PC-3 (cell line): ENCODE results near the gene DCAF5. TPM values are rescaled to one million over a fixed set of nuclear protein-coding genes. Genes with fewer than 3 reads are reported as not detected.

Experiments
- ATAC-seq: fragments of 200-7000 bp; cut with Tn5 transposase; 2 replicates; pipeline ENCODE4 v1.9.1; 2020; ENCODE audit warnings: mild to moderate bottlenecking, moderate library complexity
- BruUV-seq: library from RNA; stranded (reverse); fragments of 400-500 nt; replicated peaks from 2 replicates; lab custom pipeline; 2021; lab: Mats Ljungman, UMichigan
- CTCF ChIA-PET: fragments of 300-600 bp; sonication (Branson Sonifier 250); formaldehyde crosslinking; loops from one replicate; lab custom pipeline; 2022; ENCODE audit warnings: antibody characterized with exemption; lab: Charles Lee
- POLR2A ChIA-PET: fragments of 300-600 bp; sonication (Branson Sonifier 250); formaldehyde crosslinking; loops from one replicate; lab custom pipeline; 2022; ENCODE audit warnings: antibody characterized with exemption; ENCODE audit not compliant: unreplicated experiment; lab: Charles Lee
- DNase-seq: peaks from one replicate; pipeline ENCODE4 v3.0.0-alpha.2; 2015
- H2AFZ ChIP-seq: fragments of 300-600 bp; sonication (generic); 2 replicates; pipeline ENCODE4 v1.6.0; 2016; ENCODE audit warnings: antibody characterized with exemption, low read length
- H3F3A ChIP-seq: fragments of 300-600 bp; sonication (generic); one replicate; pipeline ENCODE4 v1.6.0; 2017; ENCODE audit warnings: antibody characterized with exemption, low read length, control low read depth, mild to moderate bottlenecking; ENCODE audit not compliant: unreplicated experiment
- H3K27ac ChIP-seq: fragments of 300-600 bp; sonication (generic); 2 replicates; pipeline ENCODE4 v1.5.1; 2016; ENCODE audit warnings: mild to moderate bottlenecking, low read length
- H3K27me3 ChIP-seq: fragments of 300-600 bp; sonication (generic); 2 replicates; pipeline ENCODE4 v1.6.1; 2016; ENCODE audit warnings: low read length, mixed read lengths
- H3K36me3 ChIP-seq: fragments of 300-600 bp; sonication (generic); 2 replicates; pipeline ENCODE4 v1.6.1; 2016; ENCODE audit warnings: low read depth, mixed run types, low read length, mixed read lengths
- H3K4me1 ChIP-seq: fragments of 300-600 bp; sonication (generic); 2 replicates; pipeline ENCODE4 v1.5.1; 2016; ENCODE audit warnings: low read length; ENCODE audit not compliant: insufficient read depth
- H3K4me2 ChIP-seq: fragments of 300-600 bp; sonication (generic); 2 replicates; pipeline ENCODE4 v1.6.0; 2016; ENCODE audit warnings: low read length
- H3K4me3 ChIP-seq: fragments of 300-600 bp; sonication (generic); 2 replicates; pipeline ENCODE4 v1.5.1; 2016; ENCODE audit warnings: mild to moderate bottlenecking, low read length, mixed read lengths
- H3K79me2 ChIP-seq: fragments of 300-600 bp; sonication (generic); 2 replicates; pipeline ENCODE4 v1.6.1; 2017; ENCODE audit warnings: low read length, mixed read lengths
- H3K9ac ChIP-seq: fragments of 300-600 bp; sonication (generic); 2 replicates; pipeline ENCODE4 v1.6.0; 2016; ENCODE audit warnings: mild to moderate bottlenecking, low read length
- H3K9me2 ChIP-seq: fragments of 300-600 bp; sonication (generic); replicated peaks from 2 replicates; pipeline ENCODE4 v1.6.1; 2016; ENCODE audit warnings: mixed run types, low read length, mixed read lengths
- H3K9me3 ChIP-seq: fragments of 300-600 bp; sonication (generic); 2 replicates; pipeline ENCODE4 v1.6.1; 2016; ENCODE audit warnings: low read length, mixed read lengths
- H4K20me1 ChIP-seq: fragments of 300-600 bp; sonication (generic); 2 replicates; pipeline ENCODE4 v1.6.1; 2016; ENCODE audit warnings: low read length, mixed read lengths
- CTCF ChIP-seq: fragments of 300-600 bp; sonication (generic); conservative IDR thresholded peaks from 2 replicates; pipeline ENCODE4 v1.5.1; 2017; ENCODE audit warnings: antibody characterized with exemption, low read depth, mild to moderate bottlenecking, low read length
- EZH2 ChIP-seq: fragments of 300-600 bp; sonication (generic); IDR thresholded peaks from one replicate; pipeline ENCODE4 v1.6.1; 2017; ENCODE audit warnings: antibody characterized with exemption, mild to moderate bottlenecking, low read length; ENCODE audit not compliant: unreplicated experiment
- EZH2phosphoT487 ChIP-seq: fragments of 300-600 bp; sonication (generic); IDR thresholded peaks from 2 replicates; pipeline ENCODE4 v1.6.1; 2018; ENCODE audit warnings: mild to moderate bottlenecking, antibody characterized with exemption, low read length, borderline replicate concordance
- intact Hi-C: fragments of 100-400 bp; cut with micrococcal nuclease; formaldehyde crosslinking; loops from 2 replicates; pipeline ENCODE4 v1.9.0; 2023
- total RNA-seq: library from RNA; depleted of rRNA; stranded (reverse); fragments of >200 nt; gene quantifications from 2 replicates; pipeline ENCODE4 v1.2.3, GENCODE V29; 2014

DCAF5 gene
- total RNA-seq, 1 experiment from 2014 or later, result 17.5 TPM

DNA sequence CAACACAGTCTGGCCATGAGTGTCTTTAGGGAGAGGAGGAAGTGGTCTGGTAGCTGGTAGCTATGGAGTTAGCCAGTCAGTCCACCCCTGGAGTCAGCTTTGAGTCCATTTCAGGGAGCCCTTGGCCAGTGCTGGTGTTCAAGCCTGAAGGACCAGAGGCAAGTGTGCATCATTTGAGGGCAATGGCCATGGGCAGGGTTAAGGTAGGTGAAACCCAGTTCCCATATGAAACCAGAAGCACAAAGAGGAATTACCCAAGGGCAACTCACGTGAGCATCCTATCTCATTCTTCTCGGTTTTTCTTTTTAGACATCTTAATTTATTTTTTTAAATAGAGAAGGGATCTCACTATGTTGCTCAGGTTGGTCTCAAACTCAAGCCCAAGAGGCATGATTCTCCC, 112.6 kb downstream of the DCAF5 start:
- Histone ChIP-seq H3K9me2 (no peaks in the 10 kb centered on the region), H4K20me1 (no peaks in the 10 kb centered on the region), H3K9me3 (no peaks in the 10 kb centered on the region), H3F3A (no peaks in the 10 kb centered on the region), H3K79me2 (no peaks in the 10 kb centered on the region), H3K4me2 (no peak overlapping the region), H2AFZ (no peak overlapping the region), H3K36me3 (no peaks in the 10 kb centered on the region), H3K4me3 (no peak overlapping the region), H3K27me3 (no peaks in the 10 kb centered on the region), H3K4me1 (peaks cover 13% of the 10 kb centered on the region), H3K9ac (no peak overlapping the region), H3K27ac (no peak overlapping the region)
- TF ChIP-seq CTCF, result no peak
- no peak for TF ChIP-seq EZH2
- no peak for TF ChIP-seq EZH2phosphoT487
- DNase-seq (no peak), ATAC-seq (no peak)
- CTCF ChIA-PET, result no interaction called here
- POLR2A ChIA-PET, result no interaction called here
- BruUV-seq, result no TSS peak
- intact Hi-C loops, result no loop called here

DNA sequence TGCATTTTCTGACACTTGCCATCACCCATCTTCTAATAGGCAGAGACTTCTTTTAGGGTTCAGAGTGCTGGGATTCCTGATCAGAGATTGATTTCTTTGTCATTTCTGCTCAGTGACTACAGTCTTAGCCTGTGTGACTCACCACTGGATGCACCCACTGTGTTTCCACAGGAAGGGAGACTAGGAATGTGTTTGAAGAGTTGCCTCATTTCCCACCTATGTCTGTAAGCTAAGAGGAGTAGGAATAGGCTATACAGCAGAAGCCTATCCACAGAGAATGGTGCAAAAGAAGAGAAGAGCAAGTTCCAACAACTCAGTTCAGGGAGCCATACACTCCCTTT, 113.7 kb downstream of the DCAF5 start:
- TF ChIP-seq CTCF (no peak), EZH2phosphoT487 (no peak), EZH2 (no peak)
- Histone ChIP-seq H3K4me1 (peaks cover 13% of the 10 kb centered on the region), H4K20me1 (no peaks in the 10 kb centered on the region), H3K9me3 (no peaks in the 10 kb centered on the region), H3K27ac (peak overlapping the region; percentile 14; the same call in 1 of the 2 replicates), H3K9ac (no peak overlapping the region), H3K4me2 (peak overlapping the region; percentile 19), H3K9me2 (no peaks in the 10 kb centered on the region), H3F3A (no peaks in the 10 kb centered on the region), H2AFZ (peak overlapping the region; percentile 25; the same call in 1 of the 2 replicates), H3K79me2 (no peaks in the 10 kb centered on the region), H3K36me3 (no peaks in the 10 kb centered on the region), H3K4me3 (no peak overlapping the region), H3K27me3 (no peaks in the 10 kb centered on the region)
- intact Hi-C loops, result no loop called here
- no TSS peak for BruUV-seq
- CTCF ChIA-PET, result interaction anchor here (0.7 to 0.8 kb wide), 2 partner anchors 12 to 69 kb away, joined by 3 read pairs; no protein-coding TSS in a partner anchor
- ATAC-seq (peak; percentile 82), DNase-seq (peak; percentile 72)
- POLR2A ChIA-PET, result interaction anchor here (0.7 kb wide), 1 partner anchor 10 kb away, joined by 3 read pairs; no protein-coding TSS in a partner anchor
